PFSK-1 (cell line): ENCODE results near the gene GNA14.

Experiments used
- FOXP2 ChIP-seq: optimal IDR thresholded peaks from 2 replicates; pipeline ENCODE3; 2011; ENCODE audit warnings: borderline replicate concordance, control low read depth, inconsistent platforms; ENCODE audit not compliant: insufficient read depth; ENCODE audit errors: extremely low read length, extremely low read depth
- POLR2AphosphoS5 ChIP-seq: IDR thresholded peaks from 2 replicates; pipeline ENCODE4 v1.6.1; 2012; ENCODE audit warnings: low read depth, mild to moderate bottlenecking, control low read depth, low read length, moderate library complexity
- SIN3A ChIP-seq: IDR thresholded peaks from 2 replicates; pipeline ENCODE4 v1.6.1; 2012; ENCODE audit warnings: mild to moderate bottlenecking, low read length, moderate library complexity, borderline replicate concordance; ENCODE audit not compliant: insufficient read depth
- TAF1 ChIP-seq: IDR thresholded peaks from 2 replicates; pipeline ENCODE4 v1.6.1; 2012; ENCODE audit warnings: low read length, control low read depth, borderline replicate concordance; ENCODE audit not compliant: insufficient read depth
- TF ChIP-seq, protein P1 (sequence below), 2 experiments: IDR thresholded peaks; 2 replicates each; pipeline versions ENCODE4 v1.6.1 to v1.8.0; 2011 to 2012; ENCODE audit warnings: low read depth in 2 of 2, low read length in 2 of 2, control low read depth in 1 of 2, inconsistent platforms in 1 of 2, mild to moderate bottlenecking in 1 of 2, moderate library complexity in 1 of 2; ENCODE audit not compliant: insufficient read depth in 1 of 2

DNA sequence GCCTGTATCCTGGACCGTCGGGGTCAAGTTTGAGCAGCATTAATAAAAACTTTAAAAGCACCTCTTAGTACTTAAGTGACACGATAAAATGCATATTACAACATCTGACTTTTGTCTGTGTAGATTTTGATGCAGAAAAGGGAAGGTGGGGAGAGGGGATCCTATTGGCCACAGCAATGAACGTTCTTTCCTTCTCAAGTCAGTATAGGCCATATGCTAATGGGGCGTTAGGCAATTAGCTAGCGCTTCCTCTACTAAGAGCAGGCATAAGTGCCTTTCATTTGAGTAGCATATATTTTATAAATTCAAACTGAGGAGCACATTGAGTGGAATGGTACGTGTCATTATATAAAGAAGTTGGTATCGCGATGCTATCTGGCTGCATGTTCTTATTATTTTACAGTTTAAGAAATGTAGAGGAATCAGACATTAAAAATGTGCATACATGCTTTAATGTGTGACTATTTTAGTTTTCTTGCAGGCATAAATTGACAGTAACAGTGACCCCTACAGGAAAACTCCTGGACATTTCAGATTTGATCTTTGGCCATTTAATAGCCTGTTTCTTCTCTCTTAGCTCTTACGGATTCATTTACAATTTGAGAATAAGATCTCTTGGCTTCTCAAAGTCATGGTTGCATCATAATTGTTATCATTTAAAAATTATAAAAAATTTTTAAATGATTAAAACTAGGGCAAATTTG is 1.1 kb upstream of the GNA14 start:
- TF ChIP-seq, protein P1, sequence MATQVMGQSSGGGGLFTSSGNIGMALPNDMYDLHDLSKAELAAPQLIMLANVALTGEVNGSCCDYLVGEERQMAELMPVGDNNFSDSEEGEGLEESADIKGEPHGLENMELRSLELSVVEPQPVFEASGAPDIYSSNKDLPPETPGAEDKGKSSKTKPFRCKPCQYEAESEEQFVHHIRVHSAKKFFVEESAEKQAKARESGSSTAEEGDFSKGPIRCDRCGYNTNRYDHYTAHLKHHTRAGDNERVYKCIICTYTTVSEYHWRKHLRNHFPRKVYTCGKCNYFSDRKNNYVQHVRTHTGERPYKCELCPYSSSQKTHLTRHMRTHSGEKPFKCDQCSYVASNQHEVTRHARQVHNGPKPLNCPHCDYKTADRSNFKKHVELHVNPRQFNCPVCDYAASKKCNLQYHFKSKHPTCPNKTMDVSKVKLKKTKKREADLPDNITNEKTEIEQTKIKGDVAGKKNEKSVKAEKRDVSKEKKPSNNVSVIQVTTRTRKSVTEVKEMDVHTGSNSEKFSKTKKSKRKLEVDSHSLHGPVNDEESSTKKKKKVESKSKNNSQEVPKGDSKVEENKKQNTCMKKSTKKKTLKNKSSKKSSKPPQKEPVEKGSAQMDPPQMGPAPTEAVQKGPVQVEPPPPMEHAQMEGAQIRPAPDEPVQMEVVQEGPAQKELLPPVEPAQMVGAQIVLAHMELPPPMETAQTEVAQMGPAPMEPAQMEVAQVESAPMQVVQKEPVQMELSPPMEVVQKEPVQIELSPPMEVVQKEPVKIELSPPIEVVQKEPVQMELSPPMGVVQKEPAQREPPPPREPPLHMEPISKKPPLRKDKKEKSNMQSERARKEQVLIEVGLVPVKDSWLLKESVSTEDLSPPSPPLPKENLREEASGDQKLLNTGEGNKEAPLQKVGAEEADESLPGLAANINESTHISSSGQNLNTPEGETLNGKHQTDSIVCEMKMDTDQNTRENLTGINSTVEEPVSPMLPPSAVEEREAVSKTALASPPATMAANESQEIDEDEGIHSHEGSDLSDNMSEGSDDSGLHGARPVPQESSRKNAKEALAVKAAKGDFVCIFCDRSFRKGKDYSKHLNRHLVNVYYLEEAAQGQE (IDR thresholded peaks at IDR 0.05; ENCODE audit: insufficient read depth in 1 of 2, low read depth in 2 of 2, low read length in 2 of 2): no peak
- TF ChIP-seq POLR2AphosphoS5: no peak
- TF ChIP-seq TAF1: no peak
- no peak for TF ChIP-seq SIN3A
- no peak for TF ChIP-seq FOXP2
